ENCODE results near the gene RAD23A. TPM values are rescaled to one million over a fixed set of nuclear protein-coding genes. Genes with fewer than 3 reads are reported as not detected.
A peak's percentile ranks its signal among the peaks of the same experiment; 100 is the strongest.
"Not testable (repeated sequence)": the region's sequence is repeated elsewhere in the genome, so short reads cannot be mapped to it uniquely, and the experiment has no call there.

RAD23A gene
- total RNA-seq, 2 donors from 2014 or later, result 53.7 to 94.6 TPM

GRCh38 chr19:12957389-12957952 lies 11.8 kb downstream of the RAD23A start:
- 30 to 34% methylated on average over 31 of the region's 31 CpGs for WGBS, 2 donors
- DNase-seq, result not testable (repeated sequence)

GRCh38 chr19:12959481-12959880 lies 13.8 kb downstream of the RAD23A start:
- Histone ChIP-seq H3K36me3 (replicated peaks in 1 of 2; ENCODE audit: insufficient read depth in 1 of 2, low read depth in 2 of 2) (peaks cover 0 to under 1% of the 10 kb centered on the region in 2 donors), H3K9me3 (no peaks in the 10 kb centered on the region), H3K4me1 (peaks cover 26% of the 10 kb centered on the region), H3K4me3 (no peak overlapping the region), H3K27ac (no peak overlapping the region), H3K27me3 (no peaks in the 10 kb centered on the region)
- TF ChIP-seq POLR2A (IDR thresholded peaks at IDR 0.05), result no peak
- TF ChIP-seq CTCF (IDR thresholded peaks at IDR 0.05), result no peak
- intact Hi-C loops (cut with DNase I), result no loop called here
- no peak for ATAC-seq
- no peak for DNase-seq
- WGBS, 2 donors, result 55 to 57% methylated on average over 6 of the region's 6 CpGs

More at GRCh38 chr19:12957389-12957952, 11.8 kb downstream of the RAD23A start:
- intact Hi-C loops (cut with DNase I); H3K27me3 ChIP-seq; H3K36me3 ChIP-seq (replicated peaks in 1 of 2; ENCODE audit: insufficient read depth in 1 of 2, low read depth in 2 of 2); H3K9me3 ChIP-seq: not testable (repeated sequence)
- Histone ChIP-seq H3K4me1 (peaks cover 38% of the 10 kb centered on the region), H3K4me3 (peak overlapping the region; percentile 67 to 96), H3K27ac (peak overlapping the region; percentile 64 to 91 (median 86))
- peak in 1 of 3 donors; percentile 14 for TF ChIP-seq POLR2A (IDR thresholded peaks at IDR 0.05)
- ATAC-seq, result peak; percentile 8

- Histone ChIP-seq H3K36me3 (replicated peaks in 1 of 2; ENCODE audit: insufficient read depth in 1 of 2, low read depth in 2 of 2) (no peaks in the 10 kb centered on the region), H3K27ac (peak overlapping the region; percentile 52 to 77 (median 68)), H3K4me3 (no peak overlapping the region), H3K4me1 (peaks cover 22% of the 10 kb centered on the region), H3K9me3 (no peaks in the 10 kb centered on the region), H3K27me3 (no peaks in the 10 kb centered on the region)
- intact Hi-C loops (cut with DNase I), result no loop called here
- DNase-seq (peak; percentile 80 to 87 (median 82)), ATAC-seq (peak; percentile 95)
- WGBS, 2 donors, result 0 to 1% methylated on average over 19 to 34 of the region's 34 CpGs
- TF ChIP-seq CTCF (IDR thresholded peaks at IDR 0.05) (peak; percentile 68 to 99 (median 96)), POLR2A (IDR thresholded peaks at IDR 0.05) (peak in 1 of 3 donors; percentile 18)
Observed at GRCh38 chr19:12965017-12965811, 19.6 kb downstream of the RAD23A start.

- Histone ChIP-seq H3K36me3 (replicated peaks in 1 of 2; ENCODE audit: insufficient read depth in 1 of 2, low read depth in 2 of 2) (no peaks in the 10 kb centered on the region), H3K27ac (peak overlapping the region; percentile 23 to 77 (median 60)), H3K4me3 (no peak overlapping the region), H3K9me3 (no peaks in the 10 kb centered on the region), H3K27me3 (no peaks in the 10 kb centered on the region), H3K4me1 (peaks cover 22% of the 10 kb centered on the region)
- intact Hi-C loops (cut with DNase I), result no loop called here
- TF ChIP-seq CTCF (IDR thresholded peaks at IDR 0.05) (no peak), POLR2A (IDR thresholded peaks at IDR 0.05) (no peak)
- 5 to 42% methylated on average over 4 to 8 of the region's 8 CpGs for WGBS, 2 donors
- no peak for DNase-seq
- no peak for ATAC-seq
Observed at GRCh38 chr19:12965812-12966135, 20.1 kb downstream of the RAD23A start.

- H3K27ac ChIP-seq, result no peak overlapping the region
- 88 to 93% methylated on average over 5 of the region's 5 CpGs for WGBS, 2 donors
- intact Hi-C loops (cut with DNase I), result no loop called here
- TF ChIP-seq POLR2A (IDR thresholded peaks at IDR 0.05) (no peak), CTCF (IDR thresholded peaks at IDR 0.05) (no peak)
- H3K4me3 ChIP-seq, result no peak overlapping the region
- no peaks in the 10 kb centered on the region for H3K36me3 ChIP-seq (replicated peaks in 1 of 2; ENCODE audit: insufficient read depth in 1 of 2, low read depth in 2 of 2)
- DNase-seq (no peak), ATAC-seq (no peak)
- H3K4me1 ChIP-seq, result peaks cover 22% of the 10 kb centered on the region
- no peaks in the 10 kb centered on the region for H3K9me3 ChIP-seq
- H3K27me3 ChIP-seq, result no peaks in the 10 kb centered on the region
Observed at GRCh38 chr19:12967907-12968306, 22.2 kb downstream of the RAD23A start.

Measured in body of pancreas (tissue), 4 donors.